BE2C (cell line): ENCODE data around the gene ATAD3B.
A peak's percentile ranks its signal among the peaks of the same experiment; 100 is the strongest.
"Not testable (repeated sequence)": the region's sequence is repeated elsewhere in the genome, so short reads cannot be mapped to it uniquely, and the experiment has no call there.

Experiments
- DNase-seq: peaks from one replicate; pipeline ENCODE4 v3.0.0-alpha.2; 2020
- H3K27me3 ChIP-seq: fragments of 250-450 bp; sonication (Bioruptor Pico); 2 replicates; pipeline ENCODE4 v1.5.1; 2020; ENCODE audit warnings: mild to moderate bottlenecking
- H3K36me3 ChIP-seq: fragments of 250-450 bp; sonication (Bioruptor Pico); 2 replicates; pipeline ENCODE4 v1.5.1; 2020; ENCODE audit warnings: mild to moderate bottlenecking
- H3K4me1 ChIP-seq: fragments of 250-450 bp; sonication (Bioruptor Pico); 2 replicates; pipeline ENCODE4 v1.5.1; 2020
- H3K4me3 ChIP-seq: 2 replicates; pipeline ENCODE4 v1.5.1; 2011; ENCODE audit warnings: low read depth, low read length
- H3K9me3 ChIP-seq: fragments of 250-450 bp; sonication (Bioruptor Pico); 2 replicates; pipeline ENCODE4 v1.5.1; 2020
- CTCF ChIP-seq: IDR thresholded peaks from 2 replicates; pipeline ENCODE4 v1.5.1; 2012; ENCODE audit warnings: mild to moderate bottlenecking, low read depth, low read length

The ATAD3B gene

DNA sequence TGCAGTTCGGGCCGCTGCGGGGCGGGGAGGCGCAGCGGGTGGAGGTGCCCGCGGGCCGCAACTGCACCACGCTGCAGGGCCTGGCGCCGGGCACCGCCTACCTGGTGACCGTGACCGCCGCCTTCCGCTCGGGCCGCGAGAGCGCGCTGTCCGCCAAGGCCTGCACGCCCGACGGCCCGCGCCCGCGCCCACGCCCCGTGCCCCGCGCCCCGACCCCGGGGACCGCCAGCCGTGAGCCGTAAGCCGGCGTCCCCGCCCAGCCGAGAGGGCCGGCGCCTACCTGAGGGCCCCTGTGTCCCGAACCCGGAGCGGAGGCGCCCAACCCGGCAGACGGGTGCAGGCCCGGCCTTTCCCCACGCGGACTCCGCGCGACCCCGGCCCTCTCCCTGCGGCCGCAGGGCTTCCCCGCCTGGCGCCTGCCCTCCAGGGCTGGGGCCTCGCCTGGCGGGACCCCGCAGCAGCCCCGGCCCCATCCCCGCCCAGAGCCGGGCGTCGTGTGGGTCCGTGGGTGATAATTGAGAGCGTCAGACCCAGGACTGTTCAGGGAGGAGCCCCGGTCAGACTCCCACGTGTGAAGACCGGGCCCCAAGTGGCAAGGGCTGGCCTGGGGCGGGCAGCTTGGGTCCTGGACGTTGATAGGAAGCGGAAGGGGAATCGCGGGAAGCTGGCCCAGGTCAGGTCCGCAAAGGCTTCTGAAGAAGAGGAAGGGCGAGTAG lies 31.9 kb upstream of the ATAD3B start:
- no peak overlapping the region for H3K4me3 ChIP-seq
- TF ChIP-seq CTCF = no peak
- DNase-seq = no peak
- no peaks in the 10 kb centered on the region for H3K27me3 ChIP-seq
- H3K36me3 ChIP-seq = no peaks in the 10 kb centered on the region
- H3K9me3 ChIP-seq = no peaks in the 10 kb centered on the region
- H3K4me1 ChIP-seq = peaks cover 9% of the 10 kb centered on the region; the same call in 1 of the 2 replicates

- no peak for DNase-seq
- Histone ChIP-seq H3K4me3 (no peak overlapping the region), H3K27me3 (no peaks in the 10 kb centered on the region), H3K4me1 (peaks cover 2% of the 10 kb centered on the region; the same call in 1 of the 2 replicates), H3K9me3 (no peaks in the 10 kb centered on the region), H3K36me3 (no peaks in the 10 kb centered on the region)
- TF ChIP-seq CTCF = no peak
These were observed 31.1 kb upstream of the ATAD3B start for GRCh38 chr1:1440262-1441001.

- DNase-seq = peak; percentile 83
- H3K4me1 ChIP-seq = peaks cover 2% of the 10 kb centered on the region; the same call in 1 of the 2 replicates
These were observed 30.3 kb upstream of the ATAD3B start for GRCh38 chr1:1441002-1441888.

DNA sequence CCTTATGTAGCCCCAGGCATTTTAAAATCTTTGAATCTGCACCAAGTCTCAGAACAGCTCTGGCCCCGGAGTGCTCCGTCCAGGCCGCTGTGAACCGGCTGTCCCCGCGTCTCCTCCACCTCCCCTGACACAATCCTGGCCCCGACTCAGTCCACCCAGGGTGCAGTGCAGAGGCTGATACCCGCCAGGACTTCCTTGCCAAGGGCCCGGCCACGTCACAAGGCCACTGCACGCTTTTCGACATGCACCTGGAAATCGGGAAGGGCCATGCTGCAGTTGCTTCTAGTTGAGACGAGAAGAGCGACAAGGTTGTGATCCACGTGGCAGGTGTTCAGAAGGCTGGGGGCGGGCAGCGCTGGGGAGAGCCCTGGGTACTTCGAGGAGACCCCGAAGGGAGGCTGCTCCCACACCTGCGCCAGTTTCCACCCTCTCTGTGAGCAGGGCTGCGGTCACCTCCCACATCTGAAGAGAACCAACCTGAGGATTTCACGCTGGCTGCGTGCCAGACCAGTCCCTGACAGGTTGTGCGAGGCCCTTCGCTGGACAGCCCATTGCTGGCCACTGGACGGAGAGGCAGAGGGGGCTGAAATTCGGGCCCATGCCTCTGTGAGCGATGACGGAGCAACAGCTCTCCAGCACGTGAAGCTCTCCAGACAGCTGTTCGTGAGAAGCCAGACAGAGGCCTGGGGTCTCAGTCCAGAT lies 29.3 kb upstream of the ATAD3B start:
- no peaks in the 10 kb centered on the region for H3K27me3 ChIP-seq
- no peaks in the 10 kb centered on the region for H3K36me3 ChIP-seq
- DNase-seq = peak; percentile 15
- no peak for TF ChIP-seq CTCF
- no peaks in the 10 kb centered on the region for H3K9me3 ChIP-seq
- H3K4me1 ChIP-seq = peaks cover 2% of the 10 kb centered on the region; the same call in 1 of the 2 replicates
- H3K4me3 ChIP-seq = no peak overlapping the region

More at GRCh38 chr1:1441002-1441888, 30.3 kb upstream of the ATAD3B start:
- Histone ChIP-seq H3K4me3 (no peak overlapping the region), H3K36me3 (no peaks in the 10 kb centered on the region), H3K9me3 (no peaks in the 10 kb centered on the region), H3K27me3 (no peaks in the 10 kb centered on the region)
- TF ChIP-seq CTCF = peak; percentile 95

GRCh38 chr1:1446631-1447030 lies 24.9 kb upstream of the ATAD3B start:
- H3K27me3 ChIP-seq, H3K4me3 ChIP-seq, H3K36me3 ChIP-seq, H3K9me3 ChIP-seq, DNase-seq, H3K4me1 ChIP-seq: not testable (repeated sequence)
